ENCODE data around the gene CDR2L.
"Not testable (repeated sequence)": the region's sequence is repeated elsewhere in the genome, so short reads cannot be mapped to it uniquely, and the experiment has no call there.

Gene CDR2L

DNA sequence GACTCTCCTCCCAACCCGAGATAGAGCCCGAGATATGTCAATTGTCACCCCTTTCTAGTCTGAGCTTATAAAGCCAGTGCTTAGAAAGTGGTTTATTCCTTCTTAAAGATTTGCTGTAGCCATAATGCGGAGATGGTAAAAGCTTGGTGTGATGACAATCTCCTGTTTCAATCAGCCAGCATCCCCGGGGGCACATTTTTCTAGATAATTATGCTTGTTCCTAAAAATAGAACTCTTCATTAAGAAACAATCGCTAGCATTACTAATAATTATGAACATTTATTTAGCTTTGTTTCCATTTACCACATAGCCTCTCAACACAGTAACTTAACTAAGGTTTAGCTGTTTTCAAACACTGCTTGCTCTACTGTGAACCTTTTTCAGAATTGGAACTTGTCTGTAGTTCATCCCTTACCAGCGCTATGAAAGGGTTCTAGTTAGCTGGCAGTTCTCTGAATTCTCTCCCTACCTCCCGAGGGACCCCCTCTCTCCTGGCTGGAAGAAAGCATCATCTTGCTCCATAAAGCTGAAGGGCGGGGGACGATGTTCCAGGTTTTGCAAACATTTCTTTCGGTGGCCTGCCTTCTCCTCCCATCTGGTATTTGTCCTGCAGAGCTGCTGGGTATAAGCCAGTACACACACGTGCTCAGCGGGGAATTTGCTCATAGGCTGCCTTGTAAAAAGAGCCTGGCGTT lies 24.1 kb downstream of the CDR2L start:
- no peak for DNase-seq (ENCODE audit: low read depth in 2 of 2)

DNA sequence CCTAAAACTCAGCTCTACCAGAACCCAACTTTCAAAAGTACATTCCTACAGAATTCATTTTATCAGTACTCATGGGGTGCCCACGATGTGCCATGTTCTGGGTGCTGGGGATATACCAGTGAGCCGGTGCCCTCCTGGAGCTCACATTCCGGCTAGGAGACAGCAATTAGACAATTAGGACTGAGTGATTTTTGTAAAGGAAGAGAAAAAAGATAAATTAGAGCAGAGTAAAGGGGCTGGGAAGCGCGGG lies 24.6 kb downstream of the CDR2L start:
- no peak for DNase-seq (ENCODE audit: low read depth in 2 of 2)

DNA sequence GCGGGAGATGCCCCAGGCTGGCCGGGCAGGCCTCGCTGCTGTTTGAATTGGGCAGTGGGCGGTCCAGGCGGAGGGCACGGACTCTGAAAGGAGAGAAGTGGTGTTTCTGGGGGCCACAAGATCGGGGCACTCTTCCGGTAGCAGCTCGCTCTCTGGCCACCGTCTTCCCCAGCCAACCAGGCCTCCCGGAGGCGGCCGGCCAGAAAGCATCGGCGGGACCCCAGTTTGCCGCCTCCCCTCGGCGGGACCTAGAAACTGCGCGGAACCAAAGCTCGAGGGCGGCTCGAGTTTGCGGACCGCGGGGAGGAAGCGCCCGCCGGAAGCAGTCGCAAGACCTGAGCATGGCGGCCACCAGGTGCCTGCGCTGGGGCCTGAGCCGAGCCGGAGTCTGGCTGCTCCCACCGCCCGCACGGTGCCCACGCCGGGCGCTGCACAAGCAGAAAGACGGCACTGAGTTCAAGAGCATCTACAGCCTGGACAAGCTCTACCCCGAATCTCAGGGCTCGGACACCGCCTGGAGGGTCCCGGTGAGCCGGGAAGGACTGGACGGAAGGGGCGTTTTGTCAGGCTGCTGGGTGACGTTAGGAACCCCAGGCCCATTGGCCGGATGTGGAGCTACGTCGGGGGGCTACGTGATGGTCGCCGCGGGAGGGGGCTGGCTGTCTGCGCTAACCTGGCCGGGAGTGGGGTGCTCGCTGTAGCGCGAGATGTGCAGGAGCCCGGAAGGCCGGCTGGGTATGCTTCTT lies 25.1 kb downstream of the CDR2L start, which contains the start of gene MRPL58:
Gene MRPL58, plus strand, starts transcription at position 325 of the 746 bp plus-strand sequence. Its CDS starts 17 bp downstream, at position 342.
- peak; percentile 48 to 76 for DNase-seq (ENCODE audit: low read depth in 2 of 2)

DNA sequence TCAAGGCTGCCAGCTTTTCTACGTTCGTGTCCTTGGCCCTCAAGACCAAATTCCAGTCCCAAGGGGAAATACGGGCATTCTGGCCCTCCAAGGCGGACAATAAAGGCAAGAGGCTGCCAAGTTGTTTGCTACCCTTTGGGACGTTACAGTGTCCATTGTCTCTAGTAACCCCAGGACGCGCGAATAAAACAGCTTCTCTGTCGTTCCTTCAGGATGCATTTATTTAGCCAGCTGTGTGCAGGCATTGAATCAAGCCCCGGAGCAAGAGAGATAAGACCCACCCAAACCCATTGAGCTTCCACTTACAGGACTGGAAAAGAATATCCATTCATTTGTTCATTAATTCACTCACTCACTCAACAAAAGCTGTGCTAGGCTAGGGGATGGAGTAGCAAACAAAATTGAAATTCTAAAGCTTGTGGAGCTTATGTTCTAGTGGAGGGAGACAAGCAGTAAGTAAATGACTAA lies 25.7 kb downstream of the CDR2L start:
- DNase-seq (ENCODE audit: low read depth in 2 of 2): no peak

GRCh38 chr17:75019146-75019545 lies 31.7 kb downstream of the CDR2L start:
- DNase-seq (ENCODE audit: low read depth in 2 of 2): no peak

GRCh38 chr17:75019710-75020109 lies 32.3 kb downstream of the CDR2L start:
- no peak for DNase-seq (ENCODE audit: low read depth in 2 of 2)

DNA sequence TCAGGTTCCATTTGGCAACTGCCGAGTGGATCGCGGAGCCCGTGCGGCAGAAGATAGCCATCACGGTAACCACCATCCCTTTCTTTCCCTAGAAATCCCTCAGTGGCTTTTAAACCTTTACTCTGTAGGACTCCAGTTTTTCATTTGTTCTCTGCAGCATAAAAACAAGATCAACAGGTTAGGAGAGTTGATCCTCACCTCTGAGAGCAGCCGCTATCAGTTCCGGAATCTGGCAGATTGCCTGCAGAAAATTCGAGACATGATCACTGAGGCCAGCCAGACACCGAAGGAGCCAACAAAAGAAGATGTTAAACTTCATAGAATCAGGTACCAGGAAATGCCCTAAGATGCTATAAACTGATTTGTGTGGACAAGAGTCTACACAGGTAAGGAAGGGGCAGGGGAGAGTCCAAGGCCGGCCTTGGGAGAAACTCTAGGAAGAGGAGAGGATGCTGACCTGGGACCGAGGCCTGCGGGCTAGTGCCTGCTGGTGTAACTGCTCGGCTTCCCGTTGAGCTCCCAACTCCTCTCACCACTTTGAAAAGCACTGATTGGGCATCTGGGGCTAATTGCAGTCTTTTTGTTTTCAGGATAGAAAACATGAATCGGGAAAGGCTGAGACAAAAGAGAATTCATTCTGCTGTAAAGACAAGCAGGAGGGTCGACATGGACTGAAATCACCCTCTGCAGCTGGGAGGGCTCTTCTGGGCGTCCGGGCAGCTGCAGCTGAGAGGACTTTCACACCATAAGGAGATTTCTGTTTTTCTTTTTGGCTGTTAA lies 33.1 kb downstream of the CDR2L start:
- DNase-seq (ENCODE audit: low read depth in 2 of 2): no peak

- DNase-seq (ENCODE audit: low read depth in 2 of 2): no peak
Observed at GRCh38 chr17:75024686-75025397, 37.4 kb downstream of the CDR2L start.

- DNase-seq (ENCODE audit: low read depth in 2 of 2): not testable (repeated sequence)
Observed at GRCh38 chr17:75025398-75025734, 37.9 kb downstream of the CDR2L start.

DNA sequence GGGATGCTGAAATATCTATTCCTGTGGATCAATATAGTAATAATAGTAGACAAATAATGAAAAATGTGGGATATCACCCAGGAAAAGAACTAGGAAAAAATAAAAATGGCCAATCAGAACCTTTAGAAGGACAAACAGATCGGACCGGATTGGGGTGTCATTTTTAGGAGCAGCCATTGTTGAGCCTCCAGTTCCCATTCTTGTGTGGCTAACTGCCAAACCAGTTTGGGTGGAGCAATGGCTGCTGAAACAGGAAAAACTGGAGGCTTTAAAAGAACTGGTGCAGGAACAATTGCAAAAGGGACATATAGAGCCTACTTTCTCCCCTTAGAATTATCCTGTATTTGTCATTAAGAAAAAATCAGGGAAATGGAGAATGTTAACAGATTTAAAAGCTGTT lies 39.2 kb downstream of the CDR2L start:
- not testable (repeated sequence) for DNase-seq (ENCODE audit: low read depth in 2 of 2)

- DNase-seq (ENCODE audit: low read depth in 2 of 2): no peak
Observed at GRCh38 chr17:75030161-75030560, 42.7 kb downstream of the CDR2L start.

- peak in 1 of 2 donors; percentile 36 for DNase-seq (ENCODE audit: low read depth in 2 of 2)
Observed at GRCh38 chr17:75031972-75032719, 44.7 kb downstream of the CDR2L start.

- DNase-seq (ENCODE audit: low read depth in 2 of 2): no peak
Observed at GRCh38 chr17:75032720-75033280, 45.4 kb downstream of the CDR2L start.

DNA sequence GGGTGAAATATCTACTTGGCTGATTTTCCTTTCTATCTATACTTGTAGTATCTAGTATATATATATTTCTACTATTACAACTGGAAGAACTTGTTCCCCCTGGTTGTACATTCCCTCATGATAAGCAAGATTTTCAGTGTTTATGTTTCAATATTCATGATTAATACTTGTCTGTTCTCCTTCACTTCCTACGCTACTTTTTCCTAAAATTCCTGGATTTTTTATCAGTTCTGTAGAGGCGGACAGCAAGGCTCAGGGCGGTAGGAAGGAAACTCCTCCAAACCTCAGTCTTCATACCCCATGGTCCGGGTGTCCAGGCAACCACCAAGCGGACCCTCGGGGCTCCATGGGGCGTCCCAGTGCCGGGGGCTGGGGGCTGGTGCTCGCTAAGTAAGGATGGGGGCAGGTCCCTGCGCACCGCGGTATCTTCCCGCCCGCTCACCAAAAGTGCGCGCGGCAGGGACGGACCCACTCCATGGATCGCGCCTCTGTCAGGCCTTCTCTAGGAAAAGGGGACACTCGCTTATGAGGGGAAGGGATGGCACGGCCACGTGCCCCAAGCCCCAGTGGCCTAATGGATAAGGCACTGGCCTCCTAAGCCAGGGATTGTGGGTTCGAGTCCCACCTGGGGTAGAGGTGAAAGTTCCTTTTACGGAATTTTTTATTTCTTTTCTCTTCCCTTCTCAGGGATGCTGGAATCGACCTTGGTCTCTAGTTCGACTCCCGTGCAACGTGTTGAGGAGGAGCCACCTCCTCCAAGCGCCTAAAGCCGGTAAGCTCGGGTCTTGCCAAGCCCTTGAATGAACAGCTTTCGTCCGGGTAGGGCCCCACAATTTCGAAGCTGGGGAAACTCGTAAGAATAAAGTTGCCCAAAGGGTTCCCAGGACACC lies 46.2 kb downstream of the CDR2L start:
- DNase-seq (ENCODE audit: low read depth in 2 of 2): peak; percentile 64 to 69

GRCh38 chr17:75034236-75034908 lies 46.9 kb downstream of the CDR2L start:
- DNase-seq (ENCODE audit: low read depth in 2 of 2): peak; percentile 64 to 70

DNA sequence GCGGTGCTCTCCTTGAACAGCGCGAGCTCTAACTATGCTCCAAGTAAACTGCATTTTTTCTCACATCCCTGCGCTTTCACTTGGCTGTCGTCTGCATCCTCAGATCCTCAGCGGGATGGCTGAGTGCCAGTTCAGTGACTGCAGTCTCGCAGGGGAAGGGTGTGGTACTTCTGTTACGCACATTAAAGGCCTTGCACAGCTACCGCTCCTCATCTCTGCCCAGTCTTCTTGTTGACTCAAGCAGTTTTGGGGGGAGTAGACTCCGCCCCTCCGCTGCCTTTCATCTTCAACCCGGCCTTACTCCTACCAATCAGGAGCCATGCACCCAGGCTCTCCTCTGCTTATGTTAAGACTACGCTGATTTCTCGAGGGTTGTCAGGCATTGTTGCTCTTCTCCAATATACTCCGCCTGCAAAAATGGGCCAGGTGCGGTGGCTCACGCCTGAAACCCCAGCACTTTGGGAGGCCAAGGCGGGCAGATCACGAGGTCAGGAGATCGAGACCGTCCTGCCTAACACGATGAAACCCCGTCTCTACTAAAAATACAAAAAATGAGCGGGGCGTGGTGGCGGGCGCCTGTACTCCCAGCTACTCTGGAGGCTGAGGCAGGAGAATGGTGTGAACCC lies 49.3 kb downstream of the CDR2L start:
- DNase-seq (ENCODE audit: low read depth in 2 of 2): peak; percentile 70 to 73

- no peak for DNase-seq (ENCODE audit: low read depth in 2 of 2)
Observed at GRCh38 chr17:75039238-75039637, 51.8 kb downstream of the CDR2L start.

DNA sequence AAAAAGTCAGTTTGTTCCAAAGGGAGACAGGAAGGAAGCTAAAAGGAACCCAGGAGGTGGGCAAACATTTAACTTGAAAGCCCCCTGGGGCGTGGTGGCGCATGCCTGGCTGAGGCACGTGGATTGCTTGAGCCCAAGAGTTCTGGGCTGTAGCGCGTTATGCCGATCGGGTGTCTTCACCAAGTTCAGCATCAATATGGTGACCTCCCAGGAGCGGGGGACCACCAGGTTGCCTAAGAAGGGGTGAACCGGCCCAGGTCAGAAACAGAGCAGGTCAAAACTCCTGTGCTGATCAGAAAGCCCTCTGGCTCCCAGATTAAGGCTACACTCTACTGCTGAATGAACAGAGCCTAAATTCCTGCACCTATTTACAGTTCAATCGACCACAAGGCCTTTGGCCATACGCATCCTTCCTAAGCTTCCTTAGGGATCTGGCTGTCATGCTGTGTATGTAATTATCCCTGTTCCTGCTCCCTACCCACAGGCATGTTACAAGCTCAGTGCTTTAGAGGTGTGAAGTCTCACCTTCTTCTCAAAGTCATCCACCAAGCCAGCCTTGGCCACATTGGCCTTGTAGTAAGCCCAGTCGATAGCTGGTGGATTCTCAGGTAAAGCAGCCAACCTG lies 54.3 kb downstream of the CDR2L start:
- DNase-seq (ENCODE audit: low read depth in 2 of 2): no peak
